ENCODE results near the gene SEMA3C. TPM values are rescaled to one million over a fixed set of nuclear protein-coding genes. Genes with fewer than 3 reads are reported as not detected.

The SEMA3C gene
- total and polyA plus RNA-seq, 2 experiments from 2014 or later, result 15.5 to 53.5 TPM

- Histone ChIP-seq H3K9me3 (ENCODE audit: low read depth) (no peaks in the 10 kb centered on the region), H3K4me1 (ENCODE audit: low read depth) (peaks cover 29% of the 10 kb centered on the region)
Observed at GRCh38 chr7:80905334-80905733, 13.5 kb downstream of the SEMA3C start.

GRCh38 chr7:80902716-80903308 lies 16.0 kb downstream of the SEMA3C start:
- Histone ChIP-seq H3K27me3 (no peaks in the 10 kb centered on the region), H3K36me3 (no peaks in the 10 kb centered on the region), H3K27ac (no peak overlapping the region), H3K9me3 (ENCODE audit: low read depth) (no peaks in the 10 kb centered on the region), H3K4me3 (no peak overlapping the region), H3K4me1 (ENCODE audit: low read depth) (peaks cover 15% of the 10 kb centered on the region)
- no peak for DNase-seq (ENCODE audit: low read depth in 1 of 2, low spot score in 1 of 2)
- TF ChIP-seq CTCF (IDR thresholded peaks at IDR 0.05; ENCODE audit: low read depth, low read length), result no peak

More at GRCh38 chr7:80905334-80905733, 13.5 kb downstream of the SEMA3C start:
- Histone ChIP-seq H3K36me3 (no peaks in the 10 kb centered on the region), H3K27me3 (no peaks in the 10 kb centered on the region), H3K4me3 (no peak overlapping the region), H3K27ac (no peak overlapping the region)
- no peak for TF ChIP-seq CTCF (IDR thresholded peaks at IDR 0.05; ENCODE audit: low read depth, low read length)
- no peak for DNase-seq (ENCODE audit: low read depth in 1 of 2, low spot score in 1 of 2)

- H3K27ac ChIP-seq, result no peak overlapping the region
- no peaks in the 10 kb centered on the region for H3K27me3 ChIP-seq
Observed at GRCh38 chr7:80902019-80902418, 16.8 kb downstream of the SEMA3C start.

GRCh38 chr7:80900583-80901576 lies 18.0 kb downstream of the SEMA3C start:
- H3K4me3 ChIP-seq, result no peak overlapping the region
- H3K27ac ChIP-seq, result no peak overlapping the region
- DNase-seq (ENCODE audit: low read depth in 1 of 2, low spot score in 1 of 2), result peak in 1 of 2 donors; percentile 88

More at GRCh38 chr7:80902019-80902418, 16.8 kb downstream of the SEMA3C start:
- no peak for TF ChIP-seq CTCF (IDR thresholded peaks at IDR 0.05; ENCODE audit: low read depth, low read length)
- H3K9me3 ChIP-seq (ENCODE audit: low read depth), result no peaks in the 10 kb centered on the region
- H3K4me1 ChIP-seq (ENCODE audit: low read depth), result peaks cover 8% of the 10 kb centered on the region
- DNase-seq (ENCODE audit: low read depth in 1 of 2, low spot score in 1 of 2), result no peak
- no peak overlapping the region for H3K4me3 ChIP-seq
- no peaks in the 10 kb centered on the region for H3K36me3 ChIP-seq

More at GRCh38 chr7:80900583-80901576, 18.0 kb downstream of the SEMA3C start:
- no peak for TF ChIP-seq CTCF (IDR thresholded peaks at IDR 0.05; ENCODE audit: low read depth, low read length)
- Histone ChIP-seq H3K9me3 (ENCODE audit: low read depth) (no peaks in the 10 kb centered on the region), H3K36me3 (no peaks in the 10 kb centered on the region), H3K27me3 (no peaks in the 10 kb centered on the region), H3K4me1 (ENCODE audit: low read depth) (peaks cover 4% of the 10 kb centered on the region)
